ENCODE data around the gene ZCCHC7. TPM values are rescaled to one million over a fixed set of nuclear protein-coding genes. Genes with fewer than 3 reads are reported as not detected.
"Not testable (repeated sequence)": the region's sequence is repeated elsewhere in the genome, so short reads cannot be mapped to it uniquely, and the experiment has no call there.

ZCCHC7 gene
- total RNA-seq, 1 donor from 2014 or later, result 23.4 TPM

- DNase-seq, result no peak
These were observed 259.5 kb downstream of the ZCCHC7 start for GRCh38 chr9:37379835-37380234.

GRCh38 chr9:37380570-37380969 is 260.2 kb downstream of the ZCCHC7 start:
- no peak for DNase-seq

GRCh38 chr9:37381094-37381741 is 260.8 kb downstream of the ZCCHC7 start:
- DNase-seq, result no peak

- no peak for DNase-seq
These were observed 262.0 kb downstream of the ZCCHC7 start for GRCh38 chr9:37382161-37382981.

GRCh38 chr9:37382982-37383357 is 262.6 kb downstream of the ZCCHC7 start:
- no peak for DNase-seq

- no peak for DNase-seq
These were observed 263.0 kb downstream of the ZCCHC7 start for GRCh38 chr9:37383393-37383792.

GRCh38 chr9:37383876-37384746 is 263.7 kb downstream of the ZCCHC7 start:
- DNase-seq, result no peak

- DNase-seq, result no peak
These were observed 264.9 kb downstream of the ZCCHC7 start for GRCh38 chr9:37385286-37385685.

- no peak for DNase-seq
These were observed 266.6 kb downstream of the ZCCHC7 start for GRCh38 chr9:37386988-37387387.

- no peak for DNase-seq
These were observed 270.4 kb downstream of the ZCCHC7 start for GRCh38 chr9:37390759-37391158.

GRCh38 chr9:37392272-37392671 is 271.9 kb downstream of the ZCCHC7 start:
- DNase-seq, result no peak

- no peak for DNase-seq
These were observed 274.9 kb downstream of the ZCCHC7 start for GRCh38 chr9:37395229-37395628.

- no peak for DNase-seq
These were observed 275.3 kb downstream of the ZCCHC7 start for GRCh38 chr9:37395663-37396062.

GRCh38 chr9:37397948-37398347 is 277.6 kb downstream of the ZCCHC7 start:
- DNase-seq, result not testable (repeated sequence)

- DNase-seq, result no peak
These were observed 278.2 kb downstream of the ZCCHC7 start for GRCh38 chr9:37398464-37399025.

GRCh38 chr9:37399336-37399735 is 279.0 kb downstream of the ZCCHC7 start:
- DNase-seq, result no peak

- no peak for DNase-seq
These were observed 284.2 kb downstream of the ZCCHC7 start for GRCh38 chr9:37404590-37404989.

GRCh38 chr9:37405350-37405749 is 285.0 kb downstream of the ZCCHC7 start:
- no peak for DNase-seq

- no peak for DNase-seq
These were observed 285.5 kb downstream of the ZCCHC7 start for GRCh38 chr9:37405764-37406380.

GRCh38 chr9:37406603-37407401 is 286.4 kb downstream of the ZCCHC7 start:
- DNase-seq, result no peak

GRCh38 chr9:37407468-37407867 is 287.1 kb downstream of the ZCCHC7 start:
- DNase-seq, result no peak

Measured in tongue (tissue), 2 donors.